ELF-1 (cell line): ENCODE data around the gene PRRG3.

Experiments
- DNase-seq: peaks from one replicate; pipeline ENCODE4 v3.0.0-alpha.2; 2016; ENCODE audit warnings: low read depth, low spot score

PRRG3 gene

GRCh38 chrX:151708821-151709220 is 13.6 kb downstream of the PRRG3 start:
- no peak for DNase-seq

DNA sequence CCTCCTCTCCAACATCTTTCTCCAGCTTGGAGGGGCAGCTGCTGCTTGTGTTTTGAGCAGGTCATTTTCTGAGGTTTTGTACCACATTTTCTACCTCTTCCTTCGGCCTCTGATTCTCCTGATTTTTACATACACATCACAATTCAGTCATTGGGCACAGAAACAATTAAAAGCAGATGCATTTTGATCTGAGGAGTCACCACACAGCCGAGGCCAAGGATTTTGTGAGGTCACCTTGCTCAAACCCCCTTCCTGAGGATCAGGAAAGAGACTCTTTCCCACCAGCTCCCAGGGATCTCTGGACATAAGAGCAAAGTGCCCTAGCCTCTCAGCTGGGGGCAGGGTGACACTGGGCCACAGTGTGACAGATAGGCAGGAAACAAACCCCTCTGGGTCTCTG is 15.2 kb downstream of the PRRG3 start:
- DNase-seq, result no peak

- no peak for DNase-seq
Observed at GRCh38 chrX:151711154-151711553, 15.9 kb downstream of the PRRG3 start.

DNA sequence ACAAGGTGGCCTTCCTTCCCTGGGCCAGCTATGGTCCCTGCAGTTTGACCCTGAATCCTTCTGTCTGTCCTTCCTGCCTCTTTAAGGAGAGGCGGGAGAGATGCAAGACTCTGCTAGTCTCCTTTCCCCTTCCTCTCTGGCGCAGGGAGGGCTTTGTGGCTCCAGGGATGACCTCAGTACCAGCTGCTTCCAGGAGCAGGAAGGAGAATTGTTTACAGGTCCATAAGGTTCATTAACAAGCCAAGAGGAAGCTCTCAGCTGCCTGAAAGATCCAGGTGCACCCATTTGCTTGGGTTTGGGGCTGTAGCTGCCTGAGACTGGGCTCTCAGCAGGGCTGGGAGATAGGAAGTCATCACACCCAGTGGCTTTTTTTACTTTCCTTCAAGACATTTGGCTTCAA is 16.5 kb downstream of the PRRG3 start:
- no peak for DNase-seq

DNA sequence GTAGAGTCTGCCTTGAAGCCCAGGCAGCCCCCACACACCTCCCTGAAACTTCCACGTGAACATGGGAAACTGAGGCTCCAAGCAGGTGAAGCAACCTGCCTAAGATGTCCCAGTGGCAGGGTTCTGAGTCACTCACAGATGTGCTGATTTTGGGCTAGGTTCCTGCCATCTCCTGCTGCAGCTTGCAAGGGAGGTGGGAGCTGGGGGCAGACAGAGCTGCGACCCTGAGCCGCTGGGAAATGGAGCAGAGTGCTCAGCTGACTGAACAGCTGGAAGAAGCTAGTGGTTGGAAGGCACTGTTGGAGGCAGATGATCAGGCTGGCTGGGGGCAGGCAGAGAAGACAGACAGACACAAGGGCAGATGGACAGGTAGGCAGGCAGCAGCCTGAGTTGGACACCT is 17.0 kb downstream of the PRRG3 start:
- DNase-seq, result no peak

DNA sequence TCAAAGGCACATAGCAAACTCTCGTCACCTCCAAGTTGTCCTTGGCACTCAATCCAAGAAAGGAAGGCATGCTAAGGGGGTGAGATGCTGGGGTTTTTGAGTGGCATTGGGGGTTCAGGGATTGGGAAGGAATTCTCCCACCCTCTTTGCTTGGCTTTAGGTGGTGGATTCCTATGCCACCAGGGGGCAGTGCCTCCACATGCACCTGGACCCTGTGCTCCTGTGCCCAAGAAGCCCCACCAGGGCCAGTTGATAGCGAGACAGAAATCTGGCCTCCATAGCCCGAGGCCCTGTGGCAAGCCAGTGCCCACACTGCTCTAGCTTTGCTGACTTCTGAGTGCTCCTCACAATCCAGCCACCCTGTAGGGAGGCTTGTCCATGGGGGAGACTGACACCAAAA is 18.6 kb downstream of the PRRG3 start:
- peak; percentile 74 for DNase-seq

- DNase-seq, result peak; percentile 34
Observed at GRCh38 chrX:151714362-151714761, 19.1 kb downstream of the PRRG3 start.

- no peak for DNase-seq
Observed at GRCh38 chrX:151715752-151716151, 20.5 kb downstream of the PRRG3 start, which contains the start of gene FATE1. TSS of gene FATE1 (plus strand) at chrX:151716035. CDS start at chrX:151716120, 85 bp downstream.

DNA sequence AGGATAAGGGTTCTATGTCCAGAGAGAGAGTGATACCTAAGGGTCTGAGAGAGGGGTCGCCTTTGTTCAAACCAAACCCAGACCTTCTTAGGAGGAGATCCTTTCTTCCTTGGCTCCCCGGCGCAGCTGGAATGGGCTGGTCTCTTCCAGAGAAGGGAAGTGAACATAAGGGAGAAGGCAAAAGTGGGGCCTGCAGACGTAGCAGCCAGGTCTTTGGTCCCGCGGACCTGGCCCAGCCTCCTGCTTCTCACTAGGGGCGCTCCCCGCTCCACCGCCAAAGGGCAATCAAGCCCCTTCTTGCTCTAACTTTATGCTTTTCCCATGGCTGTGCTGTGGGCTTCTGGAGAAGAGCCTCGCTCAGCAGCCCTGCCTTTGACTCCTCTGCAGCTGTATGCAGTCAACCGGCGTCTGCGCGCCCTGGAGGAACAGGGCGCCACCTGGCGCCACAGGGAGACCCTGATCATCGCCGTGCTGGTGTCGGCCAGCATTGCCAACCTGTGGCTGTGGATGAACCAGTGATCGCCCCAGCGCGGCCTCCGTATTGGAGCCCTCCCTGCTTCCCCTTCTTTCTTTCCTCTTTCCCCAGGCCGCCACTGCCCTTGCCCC is 27.1 kb downstream of the PRRG3 start:
- DNase-seq, result peak; percentile 91

DNA sequence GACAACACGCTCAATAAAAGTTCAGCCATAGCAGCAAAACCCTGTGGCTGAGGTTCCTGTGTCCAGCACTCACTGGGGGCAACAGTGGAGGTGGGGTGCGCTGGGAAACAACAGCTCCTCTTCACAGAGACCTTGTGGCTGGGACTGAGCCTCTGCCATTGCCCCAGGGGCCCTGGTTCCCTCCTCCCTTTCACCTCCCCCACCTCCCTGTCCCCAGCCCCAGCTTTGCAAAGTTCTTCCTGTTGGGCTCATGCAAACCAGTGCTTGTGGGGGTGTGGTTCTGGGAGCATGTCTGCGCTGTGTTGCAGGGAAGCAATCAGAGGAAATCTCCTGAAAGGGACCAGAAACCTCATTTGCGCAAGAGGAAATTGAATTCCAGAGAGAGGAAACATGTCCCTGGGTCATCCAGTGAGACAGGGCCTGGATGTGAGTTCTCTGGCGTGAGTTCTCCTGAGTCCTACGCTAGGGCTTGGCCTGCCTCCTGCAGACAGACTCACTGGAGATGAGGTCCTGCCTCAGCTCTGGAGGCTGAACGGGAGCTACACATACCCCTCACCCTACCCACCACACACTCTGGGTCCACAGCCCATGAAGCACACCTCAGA is 28.0 kb downstream of the PRRG3 start:
- peak; percentile 41 for DNase-seq

- DNase-seq, result no peak
Observed at GRCh38 chrX:151724563-151725337, 29.5 kb downstream of the PRRG3 start.

- DNase-seq, result no peak
Observed at GRCh38 chrX:151725338-151725614, 30.0 kb downstream of the PRRG3 start.

DNA sequence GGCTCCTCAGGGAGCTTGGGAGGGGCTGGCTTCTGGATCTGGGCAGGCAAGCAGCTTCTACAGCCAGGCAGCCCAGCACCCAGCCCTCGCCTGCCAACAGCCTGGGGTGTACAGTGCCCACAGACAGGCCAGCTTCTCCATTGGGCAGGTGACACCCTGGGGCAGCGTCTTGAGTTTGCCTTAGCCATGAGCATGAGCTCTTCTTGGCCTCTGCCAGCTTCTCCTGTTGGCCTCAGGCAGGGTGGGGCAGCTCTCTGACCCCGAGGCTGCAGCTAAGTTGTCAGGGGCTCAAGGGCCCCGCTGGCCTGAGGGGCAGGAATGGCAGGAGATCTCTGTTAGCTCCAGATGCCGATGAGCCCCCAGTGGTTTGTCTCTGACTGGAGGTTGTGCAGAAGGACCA is 31.5 kb downstream of the PRRG3 start:
- DNase-seq, result no peak

GRCh38 chrX:151727346-151727745 is 32.1 kb downstream of the PRRG3 start:
- DNase-seq, result no peak

GRCh38 chrX:151729056-151729725 is 33.9 kb downstream of the PRRG3 start:
- no peak for DNase-seq

GRCh38 chrX:151734446-151734845 is 39.2 kb downstream of the PRRG3 start, which contains the start of gene CNGA2:
TSS of gene CNGA2 (plus strand) at chrX:151734746. CDS start at chrX:151738484, 3,738 bp downstream.
- no peak for DNase-seq

GRCh38 chrX:151735219-151735618 is 40.0 kb downstream of the PRRG3 start:
- DNase-seq, result no peak

DNA sequence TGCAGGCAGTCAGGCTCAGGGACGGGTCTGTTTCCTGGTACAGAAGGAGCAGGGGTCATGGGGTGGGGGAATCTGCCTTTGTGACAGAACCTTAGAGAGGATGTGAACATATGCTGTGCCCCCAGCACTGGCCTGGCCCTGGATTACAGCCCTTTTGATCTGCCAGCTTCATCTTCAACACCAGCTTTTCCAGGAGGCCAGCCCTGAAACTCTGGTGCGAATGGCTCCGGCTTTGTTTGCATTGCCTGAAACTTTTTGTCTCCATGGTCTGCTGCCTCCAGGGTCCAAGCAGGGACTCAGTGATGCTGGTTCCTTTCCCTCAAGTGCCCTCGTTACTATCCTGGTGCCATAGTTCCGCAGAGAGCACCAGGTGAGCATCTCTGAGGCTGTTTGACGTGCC is 41.4 kb downstream of the PRRG3 start:
- DNase-seq, result no peak

DNA sequence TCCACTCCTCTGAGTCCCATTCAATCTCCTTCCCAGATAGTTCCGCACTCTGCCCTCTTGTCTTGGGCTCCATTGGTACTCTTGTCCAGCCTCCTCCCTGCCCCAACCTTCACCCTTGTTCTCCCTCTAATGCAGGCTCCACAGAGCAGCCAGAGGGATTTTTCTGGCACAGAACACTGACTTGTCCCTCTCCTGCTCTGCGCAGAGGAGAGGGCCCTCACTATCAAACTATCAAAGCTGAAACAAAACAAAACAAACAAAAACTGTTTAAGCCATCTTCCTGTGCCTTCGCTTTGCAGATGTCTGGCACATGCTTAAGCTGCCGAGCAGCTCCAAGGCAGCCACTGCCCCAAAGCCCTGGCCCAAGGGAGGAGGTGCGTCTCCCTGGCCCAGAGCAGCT is 42.2 kb downstream of the PRRG3 start:
- DNase-seq, result no peak

DNA sequence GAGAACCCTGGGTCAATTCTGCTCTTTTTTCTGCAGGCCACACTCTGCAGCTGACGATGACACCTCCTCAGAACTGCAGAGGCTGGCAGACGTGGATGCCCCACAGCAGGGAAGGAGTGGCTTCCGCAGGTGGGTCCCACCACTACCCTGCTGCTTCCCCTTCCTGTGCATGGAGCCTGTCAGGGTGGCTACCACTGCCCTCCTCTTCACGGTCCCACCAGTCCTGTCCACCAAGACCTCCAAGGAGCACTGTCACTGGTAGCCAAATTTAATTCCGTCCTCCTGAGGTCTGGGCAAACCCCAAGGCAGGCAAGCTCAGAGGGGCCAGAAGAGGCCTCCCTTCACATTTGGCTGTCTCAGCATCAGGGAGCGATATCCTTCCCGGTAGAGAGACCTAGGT is 43.5 kb downstream of the PRRG3 start:
- no peak for DNase-seq

GRCh38 chrX:151741606-151742005 is 46.3 kb downstream of the PRRG3 start:
- no peak for DNase-seq

GRCh38 chrX:151742311-151742710 is 47.1 kb downstream of the PRRG3 start:
- no peak for DNase-seq
